Measurements from ENCODE around the gene MSMB.

DNA sequence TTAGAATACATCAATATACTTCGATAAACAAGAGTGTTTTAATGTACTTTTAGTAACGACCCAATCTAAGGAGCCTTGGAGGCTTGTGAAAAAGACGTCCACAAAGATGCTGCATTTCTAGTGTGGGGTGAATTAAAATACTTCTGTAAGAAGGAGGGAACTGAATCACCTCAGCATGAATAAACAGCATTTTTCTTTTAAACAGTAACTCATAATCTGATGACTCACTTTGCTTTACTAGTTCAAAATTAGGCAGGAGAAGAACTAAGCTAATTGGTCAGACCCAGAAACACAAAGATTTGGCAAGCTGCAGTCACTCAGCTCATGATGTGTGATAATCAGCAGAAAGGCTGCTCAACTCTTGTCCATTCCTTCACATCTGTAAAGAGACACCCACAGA lies 39.9 kb downstream of the MSMB start:
- TF ChIP-seq, protein P1, sequence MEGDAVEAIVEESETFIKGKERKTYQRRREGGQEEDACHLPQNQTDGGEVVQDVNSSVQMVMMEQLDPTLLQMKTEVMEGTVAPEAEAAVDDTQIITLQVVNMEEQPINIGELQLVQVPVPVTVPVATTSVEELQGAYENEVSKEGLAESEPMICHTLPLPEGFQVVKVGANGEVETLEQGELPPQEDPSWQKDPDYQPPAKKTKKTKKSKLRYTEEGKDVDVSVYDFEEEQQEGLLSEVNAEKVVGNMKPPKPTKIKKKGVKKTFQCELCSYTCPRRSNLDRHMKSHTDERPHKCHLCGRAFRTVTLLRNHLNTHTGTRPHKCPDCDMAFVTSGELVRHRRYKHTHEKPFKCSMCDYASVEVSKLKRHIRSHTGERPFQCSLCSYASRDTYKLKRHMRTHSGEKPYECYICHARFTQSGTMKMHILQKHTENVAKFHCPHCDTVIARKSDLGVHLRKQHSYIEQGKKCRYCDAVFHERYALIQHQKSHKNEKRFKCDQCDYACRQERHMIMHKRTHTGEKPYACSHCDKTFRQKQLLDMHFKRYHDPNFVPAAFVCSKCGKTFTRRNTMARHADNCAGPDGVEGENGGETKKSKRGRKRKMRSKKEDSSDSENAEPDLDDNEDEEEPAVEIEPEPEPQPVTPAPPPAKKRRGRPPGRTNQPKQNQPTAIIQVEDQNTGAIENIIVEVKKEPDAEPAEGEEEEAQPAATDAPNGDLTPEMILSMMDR (IDR thresholded peaks at IDR 0.05) = no peak
- TF ChIP-seq POLR2A (IDR thresholded peaks at IDR 0.05) = no peak
- TF ChIP-seq EP300 (IDR thresholded peaks at IDR 0.05) = no peak

Measured in suprapubic skin (tissue), 3 donors.